GM18909 (cell line): ENCODE data around the gene ANXA3.
"Not testable (repeated sequence)": the region's sequence is repeated elsewhere in the genome, so short reads cannot be mapped to it uniquely, and the experiment has no call there.

ENCODE experiments used
- ATAC-seq: cut with Tn5 transposase; IDR thresholded peaks from one replicate; pipeline ENCODE4 v1.9.1; 2021; ENCODE audit warnings: mild to moderate bottlenecking; ENCODE audit not compliant: unreplicated experiment, poor library complexity

The ANXA3 gene

GRCh38 chr4:78542373-78542772, 9.2 kb upstream of the ANXA3 start:
- no peak for ATAC-seq

DNA sequence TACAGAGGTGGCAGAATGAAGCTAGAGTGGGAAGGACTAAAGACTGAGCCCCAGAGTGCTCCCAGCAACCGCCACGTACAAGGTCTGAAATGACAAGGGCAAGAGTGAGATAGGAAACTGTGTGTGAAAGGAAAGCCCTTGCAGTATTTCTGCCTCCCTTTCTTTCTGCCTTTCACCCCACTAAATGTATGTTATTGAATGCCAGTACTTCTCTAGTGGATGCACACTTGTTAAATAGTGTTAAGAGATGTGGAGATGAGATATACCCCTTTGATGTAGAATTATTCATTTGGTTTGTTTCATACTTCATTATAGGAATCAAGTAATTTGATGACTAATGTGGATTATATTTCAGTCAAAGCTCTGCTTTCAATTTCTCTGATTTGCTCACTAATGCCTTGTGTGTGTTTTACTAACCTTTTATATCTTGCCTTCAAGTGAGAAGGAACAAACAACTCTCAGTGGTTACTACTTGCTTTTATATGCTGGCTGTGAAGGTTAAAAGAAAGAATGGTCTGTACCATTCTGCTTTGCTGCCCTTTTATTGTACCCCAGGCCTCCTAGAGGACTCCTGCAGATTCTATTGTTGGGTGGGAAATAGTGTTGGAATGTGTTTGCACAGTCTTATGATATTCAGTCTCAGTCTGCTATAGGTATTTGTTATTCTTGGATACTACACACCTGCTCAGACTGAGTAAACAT, 8.0 kb upstream of the ANXA3 start:
- ATAC-seq: no peak

DNA sequence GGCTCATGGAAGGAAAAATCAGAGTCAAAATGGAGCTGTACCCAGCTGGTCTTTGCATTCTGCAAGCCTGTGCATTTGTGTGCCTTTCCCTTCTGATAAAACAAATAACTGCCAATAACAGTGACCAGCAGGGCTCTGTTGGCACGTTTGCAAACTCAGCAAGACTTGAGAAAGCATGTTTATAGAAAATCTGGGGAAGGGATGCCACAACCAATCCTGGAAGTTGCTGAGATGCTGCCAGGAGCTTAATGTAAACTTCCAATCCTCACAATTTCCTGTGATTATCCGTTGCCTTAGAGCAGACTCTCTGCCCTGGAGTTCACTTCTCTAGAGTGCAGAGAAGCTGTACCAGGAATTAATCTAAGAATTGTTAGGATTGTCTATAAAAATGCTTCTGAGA, 6.9 kb upstream of the ANXA3 start:
- no peak for ATAC-seq

DNA sequence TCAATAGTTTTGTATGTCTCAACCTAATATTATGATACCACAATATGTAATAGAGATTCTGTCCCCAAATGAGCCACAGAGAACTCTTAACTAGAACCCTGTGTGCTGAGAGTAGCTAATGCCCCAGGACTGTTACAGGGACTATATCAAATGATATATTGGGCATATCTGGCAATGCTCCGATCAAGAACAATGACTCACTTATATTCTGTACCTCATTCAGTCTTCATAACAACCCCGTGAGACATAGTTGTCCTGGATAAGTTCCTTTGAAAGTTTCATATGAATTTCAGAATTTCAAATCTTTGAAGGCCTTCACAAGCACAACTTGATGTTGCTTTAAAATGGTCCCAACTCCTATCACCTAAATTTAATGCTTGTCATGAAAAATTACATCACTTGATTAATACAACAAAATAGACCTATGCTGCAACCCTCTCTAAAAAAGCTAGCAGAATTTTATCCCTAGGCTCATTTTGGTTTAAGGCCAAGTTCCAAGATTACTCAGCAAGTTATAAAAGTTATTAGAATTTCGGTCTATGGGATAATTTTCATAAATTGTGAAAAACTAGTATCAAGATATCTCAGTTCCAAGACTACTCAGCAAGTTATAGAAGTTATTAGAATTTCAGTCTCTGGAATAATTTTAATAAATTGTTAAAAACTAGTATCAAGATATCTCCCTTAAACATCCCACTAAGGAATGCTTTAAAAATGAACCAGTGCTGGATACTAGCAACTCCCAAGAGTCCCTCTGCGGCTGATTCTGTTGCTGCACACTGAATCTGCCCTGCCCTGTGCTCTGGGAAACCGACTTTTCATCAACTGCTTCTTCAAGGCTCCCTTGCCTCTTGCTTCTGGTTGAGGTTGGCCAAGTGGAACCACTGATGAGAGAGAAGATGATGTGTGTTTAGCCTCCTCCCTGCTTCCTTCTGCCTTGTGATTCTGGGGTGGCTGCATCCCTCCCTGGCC, 6.0 kb upstream of the ANXA3 start:
- ATAC-seq: no peak

DNA sequence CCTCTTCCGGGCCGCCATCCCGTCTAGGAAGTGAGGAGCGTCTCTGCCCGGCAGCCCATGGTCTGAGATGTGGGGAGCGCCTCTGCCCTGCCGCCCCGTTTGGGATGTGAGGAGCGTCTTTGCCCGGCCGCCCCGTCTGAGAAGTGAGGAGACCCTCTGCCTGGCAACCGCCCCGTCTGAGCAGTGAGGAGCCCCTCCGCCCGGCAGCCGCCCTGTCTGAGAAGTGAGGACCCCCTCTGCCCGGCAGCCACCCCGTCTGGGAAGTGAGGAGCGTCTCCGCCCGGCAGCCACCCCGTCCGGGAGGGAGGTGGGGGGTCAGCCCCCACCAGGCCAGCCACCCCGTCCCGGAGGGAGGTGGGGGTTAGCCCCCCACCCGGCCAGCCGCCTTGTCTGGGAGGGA, 3.7 kb upstream of the ANXA3 start:
- not testable (repeated sequence) for ATAC-seq

GRCh38 chr4:78548889-78549288, 2.7 kb upstream of the ANXA3 start:
- not testable (repeated sequence) for ATAC-seq

DNA sequence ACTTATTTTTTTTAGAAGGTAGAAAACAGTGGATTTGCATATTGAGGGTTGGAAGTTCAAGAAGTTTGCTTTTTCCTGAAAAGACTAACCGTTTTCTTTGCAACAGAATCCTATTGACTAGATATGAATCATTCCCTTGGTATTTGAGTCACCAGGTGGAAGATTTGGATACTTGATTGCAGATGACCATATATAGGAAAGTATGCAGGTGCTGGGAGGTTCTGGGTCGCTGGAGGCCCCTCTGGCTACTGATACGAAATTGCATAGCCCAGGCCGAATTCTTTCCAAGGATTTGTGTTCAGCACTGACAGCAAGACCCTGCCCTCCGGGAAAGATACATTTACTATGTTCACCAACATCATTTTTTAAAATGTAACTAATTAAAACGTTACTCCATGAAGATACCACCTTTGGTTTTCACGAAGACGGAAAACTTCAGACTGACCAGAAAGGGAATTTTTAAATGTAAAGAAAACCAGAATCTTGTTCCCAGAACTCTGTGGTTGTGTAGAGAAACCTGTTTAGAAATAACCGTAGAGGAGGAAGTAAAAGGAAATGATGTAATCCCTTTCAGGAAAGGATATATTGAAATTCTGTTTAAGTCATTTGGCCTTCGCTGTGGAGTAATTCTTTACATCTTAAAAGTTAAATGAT, 946 bp downstream of the ANXA3 start:
- no peak for ATAC-seq

DNA sequence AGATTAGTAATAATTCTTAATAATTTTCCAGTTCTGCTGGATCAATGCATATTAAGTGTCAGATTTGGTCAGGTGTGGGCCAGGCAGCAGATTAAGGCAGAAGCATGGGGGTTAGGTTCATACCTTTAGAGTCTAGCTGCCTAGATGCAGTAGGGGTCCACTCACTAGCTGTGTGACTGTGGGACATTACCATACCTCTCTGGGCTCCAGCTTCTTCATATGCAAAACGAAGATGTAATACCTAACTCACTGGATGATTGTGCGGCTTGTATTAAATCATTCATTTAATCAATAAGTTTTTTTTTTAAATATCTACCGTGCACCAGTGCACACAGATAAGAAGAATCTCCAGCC, 1.4 kb downstream of the ANXA3 start:
- ATAC-seq: no peak

DNA sequence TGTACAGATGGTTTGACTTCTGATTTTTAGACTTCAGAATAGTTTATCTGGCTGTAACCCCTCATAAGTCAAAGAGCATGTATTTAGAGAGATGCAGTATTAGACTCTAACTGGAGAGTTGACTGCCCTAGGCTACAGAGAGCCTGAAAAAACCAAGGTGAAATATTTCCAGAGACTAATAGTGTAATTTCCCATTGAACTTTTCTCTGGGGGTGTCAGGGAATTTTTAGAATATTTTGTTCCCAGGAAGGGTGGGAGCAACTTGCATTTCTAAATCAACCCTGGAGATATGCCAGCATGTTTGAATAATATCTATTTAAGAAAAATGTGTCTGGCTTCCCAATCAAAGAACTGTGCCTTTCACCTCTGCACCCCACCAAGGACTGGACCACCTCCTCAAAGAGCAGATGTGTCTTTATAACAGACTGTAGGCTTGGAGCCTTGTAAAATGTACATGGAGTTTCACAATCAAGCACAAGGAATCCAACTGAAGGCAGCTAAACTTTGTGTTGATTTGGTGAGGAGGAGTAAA, 2.0 kb downstream of the ANXA3 start:
- ATAC-seq: no peak

DNA sequence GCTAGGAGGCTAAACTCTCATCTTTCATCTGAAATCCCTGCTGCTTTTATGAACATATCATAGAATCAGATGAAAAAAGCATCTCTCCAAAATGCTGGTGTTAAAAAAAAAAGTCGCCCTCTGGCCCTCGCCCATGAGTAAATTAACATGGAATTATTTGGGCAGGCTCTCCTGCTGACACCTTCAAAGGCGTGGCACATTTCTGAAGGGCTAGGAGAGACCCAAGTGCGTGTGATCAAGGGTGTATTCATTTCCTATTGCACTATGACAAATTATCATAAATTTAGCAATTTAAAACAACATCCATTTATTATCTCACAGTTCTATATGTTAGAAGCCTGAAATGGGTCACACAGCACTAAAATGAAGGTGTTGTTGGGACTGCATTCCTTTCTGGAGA, 5.1 kb downstream of the ANXA3 start:
- ATAC-seq: no peak

DNA sequence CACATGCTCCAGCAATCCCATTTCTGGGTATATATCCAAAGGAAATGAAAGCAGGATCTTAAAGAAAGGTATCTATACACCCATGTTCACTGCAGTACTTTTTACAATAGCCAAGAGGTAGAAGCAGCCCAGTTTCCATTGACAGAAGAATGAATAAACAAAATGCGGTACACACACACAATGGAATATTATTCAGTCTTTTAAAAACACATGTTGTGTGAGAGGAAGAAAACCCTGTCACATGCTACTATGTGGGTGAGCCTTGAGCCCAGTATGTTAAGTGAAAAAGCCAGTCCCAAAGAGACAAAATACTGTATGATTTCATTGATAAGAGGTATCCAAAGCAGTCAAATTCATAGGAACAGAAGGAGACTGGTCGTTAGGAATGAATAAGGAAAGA, 6.3 kb downstream of the ANXA3 start:
- ATAC-seq: no peak

DNA sequence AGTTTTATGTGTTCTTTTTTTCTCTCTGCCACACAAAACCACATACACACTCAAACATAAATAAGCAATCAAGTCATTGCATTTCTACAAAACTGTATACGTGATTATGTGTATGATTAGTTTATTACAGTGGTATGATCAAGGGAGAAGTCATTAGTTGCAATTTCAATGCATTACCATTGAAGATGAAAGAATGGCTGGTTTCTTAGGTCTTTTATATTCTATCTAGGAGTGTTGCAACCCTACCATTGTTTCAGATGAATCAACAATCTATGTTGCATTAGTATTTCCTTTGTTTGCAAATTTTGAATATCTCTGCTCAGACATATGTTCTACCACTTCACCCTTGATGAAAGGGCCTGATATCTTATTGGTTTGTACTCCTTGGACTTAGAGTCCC, 6.8 kb downstream of the ANXA3 start:
- no peak for ATAC-seq

GRCh38 chr4:78560296-78560963, 8.9 kb downstream of the ANXA3 start:
- ATAC-seq: no peak

DNA sequence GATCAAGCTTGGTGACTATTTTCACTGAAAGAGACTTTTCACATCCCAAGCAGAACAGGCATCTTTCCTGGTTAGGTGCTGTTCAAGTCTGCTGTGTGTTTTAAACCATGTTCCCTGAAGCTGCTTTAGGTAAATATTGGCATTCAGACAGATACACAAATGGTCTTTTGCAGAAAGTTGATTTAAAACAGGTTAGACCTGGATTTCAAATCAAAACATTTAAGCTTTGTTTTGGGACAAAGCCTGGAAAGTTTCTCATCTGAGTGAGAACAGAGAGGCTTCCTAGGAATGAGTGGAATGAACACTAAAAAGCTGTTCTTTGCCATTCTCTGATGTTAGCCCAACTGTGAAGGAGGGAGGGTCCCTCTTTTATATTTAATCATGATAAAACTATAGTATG, 10.1 kb downstream of the ANXA3 start:
- ATAC-seq: no peak

GRCh38 chr4:78562687-78563086, 11.1 kb downstream of the ANXA3 start:
- no peak for ATAC-seq

DNA sequence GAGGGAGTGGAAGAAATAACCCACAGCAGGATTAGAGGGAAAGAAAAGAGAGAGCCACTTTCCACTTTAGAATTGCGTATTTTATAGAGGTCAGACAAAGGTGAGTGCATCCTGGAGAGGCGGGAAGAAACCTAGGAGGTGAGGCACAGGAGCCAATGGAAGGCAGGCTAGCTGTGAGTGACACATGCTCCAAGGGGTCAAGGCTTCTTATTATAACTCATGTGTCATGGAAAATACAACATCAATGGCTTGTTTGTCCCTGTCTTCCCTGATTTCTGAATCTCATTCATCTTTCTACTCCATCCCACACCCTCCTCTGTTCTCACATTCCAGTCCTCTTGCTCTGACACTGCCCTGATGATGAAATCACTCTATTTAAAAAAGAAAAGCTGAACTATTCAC, 14.4 kb downstream of the ANXA3 start:
- ATAC-seq: no peak

DNA sequence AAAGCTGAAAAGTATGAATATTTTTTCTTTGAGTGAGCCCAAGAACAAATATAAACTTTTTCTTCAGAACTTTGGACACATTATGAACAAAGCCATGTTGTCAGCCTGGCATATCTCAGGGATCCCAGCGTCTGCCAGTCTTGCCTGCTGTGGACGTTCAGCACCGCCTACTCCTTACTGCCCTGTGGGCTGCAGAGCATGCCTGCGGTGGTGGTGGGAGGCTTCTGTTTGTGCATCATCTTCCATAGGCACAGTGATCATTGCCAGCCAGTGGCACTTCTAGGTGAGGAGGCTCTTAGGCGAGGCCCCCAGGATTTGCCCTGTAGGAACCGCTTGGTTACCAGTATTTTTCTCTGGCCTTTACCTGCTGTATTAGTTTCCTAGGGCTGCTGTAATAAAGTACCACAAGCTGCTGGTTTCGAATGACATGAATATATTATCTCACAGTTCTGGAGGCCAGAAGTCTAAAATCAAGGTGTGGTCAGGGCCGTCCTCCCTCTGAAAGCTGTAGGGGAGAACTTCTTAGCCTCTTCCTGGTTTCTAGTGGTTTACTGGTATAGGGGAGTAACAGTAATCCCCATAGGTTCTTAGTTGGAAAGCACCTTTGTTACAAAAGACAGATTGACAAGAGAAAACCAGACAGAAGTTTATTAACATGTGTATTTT, 15.4 kb downstream of the ANXA3 start:
- peak; percentile 77 for ATAC-seq

GRCh38 chr4:78567500-78568060, 16.0 kb downstream of the ANXA3 start:
- no peak for ATAC-seq

GRCh38 chr4:78568640-78569305, 17.2 kb downstream of the ANXA3 start:
- peak; percentile 83 for ATAC-seq
